Gastroesophageal sphincter (tissue), 4 donors: ENCODE data around the gene TMED1. TPM values are rescaled to one million over a fixed set of nuclear protein-coding genes. Genes with fewer than 3 reads are reported as not detected.
A peak's percentile ranks its signal among the peaks of the same experiment; 100 is the strongest.
"Not testable (repeated sequence)": the region's sequence is repeated elsewhere in the genome, so short reads cannot be mapped to it uniquely, and the experiment has no call there.

Experiments used
- ATAC-seq: fragments of 150-250 bp; one replicate; pipeline ENCODE4 v1.9.1; 2016; ENCODE audit warnings: mild to moderate bottlenecking, moderate library complexity
- H3K27ac ChIP-seq, 4 donors: fragments of 200-600 bp; sonication (generic) in 3 of 4; 1 replicate in 3 of 4; 2 replicates in 1 of 4; pipeline ENCODE4 v1.5.1; 2016 to 2019
- H3K27me3 ChIP-seq: fragments of 200-600 bp; sonication (generic); one replicate; pipeline ENCODE4 v1.5.1; 2019
- H3K36me3 ChIP-seq, 2 donors: fragments of 200-600 bp; sonication (generic); one replicate each; pipeline ENCODE4 v1.5.1; 2019; ENCODE audit warnings: control low read depth in 1 of 2
- H3K4me1 ChIP-seq, 3 donors: fragments of 200-600 bp; sonication (generic); 1 replicate in 2 of 3; 2 replicates in 1 of 3; pipeline ENCODE4 v1.5.1; 2016 to 2019; ENCODE audit warnings: control low read depth in 2 of 3
- H3K4me3 ChIP-seq, 2 donors: fragments of 200-600 bp; sonication (generic); one replicate each; pipeline ENCODE4 v1.5.1; 2019; ENCODE audit warnings: mild to moderate bottlenecking in 1 of 2, moderate library complexity in 1 of 2
- H3K9me3 ChIP-seq, 3 donors: fragments of 200-600 bp; sonication (generic); one replicate each; pipeline ENCODE4 v1.5.1; 2017 to 2019; ENCODE audit warnings: control low read depth in 2 of 3
- EP300 ChIP-seq: sonication (generic); formaldehyde crosslinking; IDR thresholded peaks from one replicate; pipeline ENCODE4 v1.6.1; 2017; ENCODE audit warnings: antibody characterized with exemption, mild to moderate bottlenecking
- POLR2A ChIP-seq, 2 donors: fragments of 450-650 bp; IDR thresholded peaks; one replicate each; pipeline ENCODE4 v1.6.1; 2017; ENCODE audit warnings: antibody characterized with exemption in 2 of 2, mild to moderate bottlenecking in 2 of 2, moderate library complexity in 1 of 2
- POLR2AphosphoS5 ChIP-seq: sonication (generic); formaldehyde crosslinking; IDR thresholded peaks from one replicate; pipeline ENCODE4 v1.6.1; 2017; ENCODE audit warnings: antibody characterized with exemption
- WGBS, 2 donors: methylation state at CpG; one replicate each; pipeline ENCODE4 v1.1.5; 2018; ENCODE audit warnings: low coverage in 1 of 2; 5-methylcytosine and 5-hydroxymethylcytosine counted together
- total RNA-seq, 4 donors: library from RNA; depleted of rRNA; stranded (reverse); fragments of >200 nt; gene quantifications; one replicate each; pipeline ENCODE4 v1.1.0, GENCODE V29; 2016
- TF ChIP-seq, protein P1 (sequence below), 4 experiments: fragments of 200-600 bp in 2 of 4; fragments of 450-650 bp in 2 of 4; sonication (generic) in 1 of 4; IDR thresholded peaks; one replicate each; pipeline ENCODE4 v1.5.1; 2017 to 2019; ENCODE audit warnings: antibody characterized with exemption in 4 of 4, mild to moderate bottlenecking in 2 of 4, moderate library complexity in 2 of 4

Gene TMED1
- total RNA-seq, 4 donors from 2014 or later = 15.4 to 36.9 (median 31.7) TPM

DNA sequence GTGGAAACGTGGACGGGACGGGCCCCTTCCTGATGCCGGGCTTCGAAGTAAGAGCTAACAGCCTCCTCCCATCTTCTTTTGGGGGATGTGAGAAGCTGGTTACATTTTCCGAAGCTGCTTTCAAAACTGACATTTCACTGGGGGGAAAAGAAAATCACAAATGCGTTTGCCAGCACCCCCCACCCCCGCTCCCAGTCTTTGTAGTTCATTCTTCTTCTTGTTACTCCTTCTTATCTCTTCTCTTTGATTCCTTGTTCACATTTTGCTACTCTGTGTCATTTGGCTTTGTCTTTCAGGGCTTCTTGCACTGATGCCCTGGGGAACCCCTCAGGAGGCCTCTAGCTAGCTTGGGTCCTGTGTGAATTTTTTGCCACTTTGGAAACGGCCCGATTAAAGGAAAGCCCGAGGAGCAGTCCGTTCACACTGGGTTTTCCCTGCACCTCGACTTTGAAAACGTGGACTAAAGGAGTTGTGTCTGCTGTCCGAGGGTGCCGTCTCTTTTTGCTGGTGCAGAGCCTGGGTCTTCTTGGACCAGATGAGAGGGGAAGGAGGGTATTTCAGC, 36.6 kb upstream of the TMED1 start:
- TF ChIP-seq, protein P1, sequence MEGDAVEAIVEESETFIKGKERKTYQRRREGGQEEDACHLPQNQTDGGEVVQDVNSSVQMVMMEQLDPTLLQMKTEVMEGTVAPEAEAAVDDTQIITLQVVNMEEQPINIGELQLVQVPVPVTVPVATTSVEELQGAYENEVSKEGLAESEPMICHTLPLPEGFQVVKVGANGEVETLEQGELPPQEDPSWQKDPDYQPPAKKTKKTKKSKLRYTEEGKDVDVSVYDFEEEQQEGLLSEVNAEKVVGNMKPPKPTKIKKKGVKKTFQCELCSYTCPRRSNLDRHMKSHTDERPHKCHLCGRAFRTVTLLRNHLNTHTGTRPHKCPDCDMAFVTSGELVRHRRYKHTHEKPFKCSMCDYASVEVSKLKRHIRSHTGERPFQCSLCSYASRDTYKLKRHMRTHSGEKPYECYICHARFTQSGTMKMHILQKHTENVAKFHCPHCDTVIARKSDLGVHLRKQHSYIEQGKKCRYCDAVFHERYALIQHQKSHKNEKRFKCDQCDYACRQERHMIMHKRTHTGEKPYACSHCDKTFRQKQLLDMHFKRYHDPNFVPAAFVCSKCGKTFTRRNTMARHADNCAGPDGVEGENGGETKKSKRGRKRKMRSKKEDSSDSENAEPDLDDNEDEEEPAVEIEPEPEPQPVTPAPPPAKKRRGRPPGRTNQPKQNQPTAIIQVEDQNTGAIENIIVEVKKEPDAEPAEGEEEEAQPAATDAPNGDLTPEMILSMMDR (IDR thresholded peaks at IDR 0.05) = no peak
- no peak for TF ChIP-seq POLR2A (IDR thresholded peaks at IDR 0.05)
- no peak for TF ChIP-seq POLR2AphosphoS5
- no peak for TF ChIP-seq EP300
- Histone ChIP-seq H3K4me1 (peaks cover 0 to 64% (median 24%) of the 10 kb centered on the region in 3 donors), H3K27me3 (no peaks in the 10 kb centered on the region), H3K9me3 (no peaks in the 10 kb centered on the region), H3K36me3 (no peaks in the 10 kb centered on the region), H3K27ac (peak overlapping the region in 3 of 4 donors; percentile 88 to 93 (median 92)), H3K4me3 (peak overlapping the region; percentile 88 to 91)
- 0% methylated on average over 4 to 13 of the region's 16 CpGs for WGBS, 2 donors
- ATAC-seq = no peak

DNA sequence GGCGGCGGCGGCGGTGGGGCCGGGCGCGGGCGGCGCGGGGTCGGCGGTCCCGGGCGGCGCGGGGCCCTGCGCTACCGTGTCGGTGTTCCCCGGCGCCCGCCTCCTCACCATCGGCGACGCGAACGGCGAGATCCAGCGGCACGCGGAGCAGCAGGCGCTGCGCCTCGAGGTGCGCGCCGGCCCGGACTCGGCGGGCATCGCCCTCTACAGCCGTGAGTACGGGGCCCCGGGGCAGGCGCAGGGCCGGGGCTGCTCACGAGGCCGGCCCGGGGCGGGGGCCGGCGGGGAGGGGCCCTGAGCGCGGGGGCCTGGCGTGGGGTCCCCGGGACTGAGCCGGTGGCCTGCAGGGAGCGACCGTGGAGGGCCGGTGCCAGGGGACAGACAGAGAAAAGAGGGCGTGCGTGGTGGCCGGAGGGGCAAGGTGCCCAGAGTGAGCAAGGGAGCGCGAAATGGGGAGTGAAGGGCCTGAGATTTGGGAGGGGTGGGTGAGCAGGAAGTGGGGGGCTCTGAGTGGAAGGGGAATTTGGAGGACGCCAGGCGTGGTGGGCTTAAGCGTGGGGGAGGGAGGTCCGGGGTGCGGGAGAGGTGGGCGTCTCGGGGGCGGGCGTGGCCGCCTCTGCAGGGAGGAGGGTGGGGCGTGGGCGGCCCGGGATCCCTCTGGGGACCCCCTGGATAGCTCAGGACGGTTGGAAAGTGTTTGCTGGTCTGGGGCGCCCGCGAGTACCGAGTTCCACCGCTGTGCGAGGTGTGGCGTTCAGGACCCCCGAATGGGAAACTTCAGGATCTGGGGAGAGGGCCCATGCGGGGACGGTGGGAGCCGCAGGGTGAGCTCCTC, 35.9 kb upstream of the TMED1 start:
- TF ChIP-seq POLR2A (IDR thresholded peaks at IDR 0.05) = no peak
- TF ChIP-seq, protein P1 (IDR thresholded peaks at IDR 0.05) = peak in 3 of 4 experiments; percentile 14 to 30 (median 24)
- peaks cover 0 to 57% (median 24%) of the 10 kb centered on the region in 3 donors for H3K4me1 ChIP-seq
- peak overlapping the region; percentile 22 to 93 (median 90) for H3K27ac ChIP-seq
- no peaks in the 10 kb centered on the region for H3K9me3 ChIP-seq
- no peaks in the 10 kb centered on the region for H3K36me3 ChIP-seq
- 0% methylated on average over 14 of the region's 90 CpGs; no CpG with 5 or more reads in 1 of the 2 donors for WGBS, 2 donors
- peak; percentile 0 for ATAC-seq
- no peaks in the 10 kb centered on the region for H3K27me3 ChIP-seq
- H3K4me3 ChIP-seq = peak overlapping the region; percentile 88 to 91

DNA sequence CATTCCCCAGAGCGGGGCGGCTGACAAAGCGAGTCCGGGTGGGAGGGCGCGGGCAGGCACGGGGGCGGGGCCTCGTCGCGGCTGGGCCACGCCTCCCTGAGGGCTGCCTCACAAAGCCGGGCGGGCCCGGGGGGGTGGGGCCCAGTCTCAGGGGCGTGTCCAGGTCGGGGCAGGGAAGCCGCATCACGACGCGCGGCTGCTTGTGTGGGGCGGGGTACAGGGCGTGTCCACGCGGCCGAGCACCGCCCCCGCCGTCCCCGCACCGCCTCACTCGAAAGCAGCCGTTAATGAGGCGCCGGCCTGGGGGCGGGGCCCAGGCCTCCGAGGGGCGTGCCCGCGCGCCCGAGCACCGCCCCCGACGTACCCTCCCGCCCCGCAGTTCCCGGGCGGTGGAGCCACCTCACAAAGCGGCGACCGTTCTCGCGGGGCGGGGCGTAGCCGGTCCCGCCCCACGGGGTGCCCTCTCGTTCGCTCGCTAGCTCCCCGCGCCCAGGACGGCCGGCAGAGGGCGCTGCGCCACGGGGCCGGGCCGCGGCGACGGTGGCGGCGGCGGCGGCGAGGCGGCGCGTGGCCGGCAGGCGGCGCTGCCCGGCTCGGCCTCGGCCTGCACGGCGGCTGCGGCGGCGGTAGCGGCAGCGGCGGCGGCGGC, 35.1 kb upstream of the TMED1 start, which contains the start of gene CARM1:
Gene CARM1, plus strand, starts transcription at position 599 of the 649 bp plus-strand sequence. CDS start 150 bp downstream, outside the sequence.
- peak; percentile 96 for ATAC-seq
- Histone ChIP-seq H3K4me1 (peaks cover 0 to 48% (median 15%) of the 10 kb centered on the region in 3 donors), H3K36me3 (no peaks in the 10 kb centered on the region), H3K4me3 (peak within 1 kb of the TSS; percentile 88 to 91), H3K9me3 (no peaks in the 10 kb centered on the region), H3K27me3 (no peaks in the 10 kb centered on the region), H3K27ac (peak within 1 kb of the TSS; percentile 45 to 93 (median 90))
- 0% methylated on average over 4 of the region's 99 CpGs; no CpG with 5 or more reads in 1 of the 2 donors for WGBS, 2 donors
- TF ChIP-seq POLR2A (IDR thresholded peaks at IDR 0.05) (no peak), POLR2AphosphoS5 (peak; percentile 66), EP300 (no peak)
- TF ChIP-seq, protein P1 (IDR thresholded peaks at IDR 0.05) = peak in 3 of 4 experiments; percentile 68 to 97 (median 96)

DNA sequence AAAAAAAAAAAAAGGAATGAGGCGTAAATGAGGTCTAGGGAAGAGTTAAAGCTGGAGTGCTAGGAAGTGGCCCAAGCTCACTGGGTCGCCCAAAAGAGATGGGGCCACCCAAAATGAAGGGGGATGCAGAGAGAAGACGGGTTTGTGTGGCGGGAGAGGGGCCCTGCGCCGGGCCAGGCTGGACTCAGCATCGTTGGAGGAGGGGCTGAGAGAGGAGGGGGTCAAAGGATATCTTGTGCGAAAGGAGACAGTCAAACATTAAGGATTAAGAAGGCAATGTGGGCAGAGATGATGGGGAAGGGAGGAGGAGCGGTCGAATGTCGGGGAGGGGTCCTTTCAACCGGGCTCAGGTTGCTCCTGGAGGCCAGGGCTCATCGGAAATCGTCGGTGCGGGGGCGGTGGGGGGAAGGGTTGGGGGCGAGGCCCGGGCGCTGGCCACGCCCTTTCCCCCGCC, 34.5 kb upstream of the TMED1 start:
- Histone ChIP-seq H3K27ac (peak overlapping the region; percentile 45 to 88 (median 86)), H3K9me3 (no peaks in the 10 kb centered on the region), H3K4me3 (peak overlapping the region; percentile 45 to 57), H3K27me3 (no peaks in the 10 kb centered on the region), H3K36me3 (no peaks in the 10 kb centered on the region), H3K4me1 (peaks cover 0 to 43% (median 10%) of the 10 kb centered on the region in 3 donors)
- TF ChIP-seq POLR2A (IDR thresholded peaks at IDR 0.05) = no peak
- TF ChIP-seq EP300 = no peak
- TF ChIP-seq, protein P1 (IDR thresholded peaks at IDR 0.05) = no peak
- TF ChIP-seq POLR2AphosphoS5 = no peak
- ATAC-seq = no peak
- 0 to 2% methylated on average over 11 to 17 of the region's 22 CpGs for WGBS, 2 donors

DNA sequence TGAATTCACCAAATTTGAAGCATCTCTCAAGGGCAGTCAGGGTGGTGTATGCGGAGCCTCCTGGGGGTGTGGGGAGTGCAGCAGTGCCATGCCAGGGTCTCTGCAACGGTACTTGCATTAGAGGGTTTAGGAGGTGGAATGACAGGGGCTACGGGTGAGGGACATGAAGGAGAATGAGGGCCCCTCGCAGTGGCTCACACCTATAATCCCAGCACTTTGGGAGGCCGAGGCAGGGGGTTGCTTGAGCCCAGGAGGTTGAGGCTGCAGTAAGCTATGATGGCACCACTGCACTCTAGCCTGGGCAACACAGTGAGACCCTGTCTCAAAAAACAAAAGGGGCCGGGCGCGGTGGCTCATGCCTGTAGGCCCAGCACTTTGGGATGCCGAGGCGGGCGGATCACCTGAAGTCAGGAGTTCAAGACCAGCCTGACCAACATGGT, 33.9 kb upstream of the TMED1 start:
- H3K9me3 ChIP-seq, ATAC-seq, H3K27me3 ChIP-seq, H3K4me3 ChIP-seq, H3K27ac ChIP-seq, H3K36me3 ChIP-seq: not testable (repeated sequence)
- H3K4me1 ChIP-seq = peaks cover 0 to 36% (median 10%) of the 10 kb centered on the region in 3 donors
- 67 to 81% methylated on average over 1 to 7 of the region's 11 CpGs for WGBS, 2 donors
